ENCODE results near the gene FILIP1L. TPM values are rescaled to one million over a fixed set of nuclear protein-coding genes. Genes with fewer than 3 reads are reported as not detected.

FILIP1L gene
- total and polyA plus RNA-seq, 2 of the 13 experiments (the other 11 are each of a cell fraction or from before 2014, with no cell fraction given) = 8.1 to 187 TPM

GRCh38 chr3:99915906-99916432 lies 198.3 kb downstream of the FILIP1L start:
- in situ Hi-C loops (cut with HindIII; ENCODE audit: extremely low pct_ligation_motif_present, low pct_unique_long_range_greater_than_20kb) (no loop called here), intact Hi-C loops (cut with micrococcal nuclease; ENCODE audit: unreplicated experiment) (no loop called here)
- Histone ChIP-seq H3K27me3 (ENCODE audit: control insufficient read depth in 1 of 2, insufficient read depth in 2 of 2, low read length in 2 of 2) (no peaks in the 10 kb centered on the region), H3K4me2 (ENCODE audit: low read depth, low read length) (no peak overlapping the region), H3K4me3 (replicated peaks in 1 of 3; ENCODE audit: insufficient read depth in 1 of 3, low read depth in 2 of 3, low read length in 3 of 3) (no peak overlapping the region), H2AFZ (ENCODE audit: low read length) (no peak overlapping the region), H3K36me3 (replicated peaks in 1 of 2; ENCODE audit: control insufficient read depth in 1 of 2, insufficient read depth in 2 of 2, low read length in 2 of 2) (no peaks in the 10 kb centered on the region), H3K9ac (ENCODE audit: insufficient read depth, low read depth, low read length) (no peak overlapping the region), H3K27ac (ENCODE audit: extremely low read length, insufficient read depth, low read length) (no peak overlapping the region), H3K79me2 (ENCODE audit: insufficient read depth, low read length) (peaks cover 4% of the 10 kb centered on the region), H3K9me3 (ENCODE audit: low read length) (no peaks in the 10 kb centered on the region), H3K4me1 (ENCODE audit: insufficient read depth, low read length) (peaks cover 57% of the 10 kb centered on the region), H4K20me1 (ENCODE audit: insufficient read depth, low read length) (no peaks in the 10 kb centered on the region)
- ATAC-seq = no peak
- WGBS (ENCODE audit: low lambda C conversion rate) = 85% methylated on average over 3 of the region's 3 CpGs
- no TSS peak for BruUV-seq (replicated peaks)
- TF ChIP-seq CAMTA2 (CRISPR knock-in tag; IDR thresholded peaks at IDR 0.05; ENCODE audit: borderline replicate concordance) (no peak), ZSCAN12 (CRISPR knock-in tag; IDR thresholded peaks at IDR 0.05) (no peak), ATF3 (CRISPR knock-in tag; IDR thresholded peaks at IDR 0.05) (no peak), ZNF530 (CRISPR knock-in tag; IDR thresholded peaks at IDR 0.05; ENCODE audit: low read depth) (no peak), ZNF556 (CRISPR knock-in tag; IDR thresholded peaks at IDR 0.05; ENCODE audit: borderline replicate concordance) (no peak), ZNF276 (CRISPR knock-in tag; IDR thresholded peaks at IDR 0.05; ENCODE audit: low read depth) (no peak), ZFP90 (CRISPR knock-in tag; IDR thresholded peaks at IDR 0.05; ENCODE audit: borderline replicate concordance) (no peak), ZNF773 (CRISPR knock-in tag; IDR thresholded peaks at IDR 0.05; ENCODE audit: borderline replicate concordance) (no peak), ZNF749 (CRISPR knock-in tag; IDR thresholded peaks at IDR 0.05; ENCODE audit: borderline replicate concordance) (no peak), FOXO1 (CRISPR knock-in tag; IDR thresholded peaks at IDR 0.05) (no peak), ZNF777 (CRISPR knock-in tag; IDR thresholded peaks at IDR 0.05) (no peak)
- FAIRE-seq = no peak
- POLR2A ChIA-PET = interaction anchor here (1.2 to 1.6 kb wide), 2 partner anchors 14 to 40 kb away, joined by 5 to 7 read pairs; no protein-coding TSS in a partner anchor
- CTCF ChIA-PET (ENCODE audit: low intra/inter-chr PET ratio, low total read pairs) = no interaction called here
- no peak for DNase-seq (ENCODE audit: low spot score)

Data from HepG2 (cell line).